ENCODE results near the gene RAF1.
"Not testable (repeated sequence)": the region's sequence is repeated elsewhere in the genome, so short reads cannot be mapped to it uniquely, and the experiment has no call there.

Gene RAF1

DNA sequence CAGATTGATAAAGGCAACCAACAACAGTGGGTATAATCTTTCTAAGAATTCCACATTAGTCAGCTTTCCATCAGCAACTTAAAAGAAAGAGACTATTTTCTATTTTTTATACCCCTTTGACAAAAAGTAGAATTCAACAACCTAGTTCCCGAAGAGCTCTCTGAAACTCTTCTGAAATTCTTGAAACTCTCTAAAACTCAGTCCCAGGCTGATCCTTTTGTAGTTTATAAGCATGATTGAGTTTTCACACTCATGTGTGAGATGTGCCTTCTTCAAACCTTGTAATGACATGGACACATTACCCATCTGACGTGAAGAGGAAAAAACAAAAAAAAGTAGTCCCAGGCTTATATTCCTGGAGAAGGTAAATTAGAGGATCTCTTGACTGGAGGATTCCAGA lies 31.4 kb downstream of the RAF1 start:
- no peak overlapping the region for H2AFZ ChIP-seq (ENCODE audit: low read length)
- H3K4me3 ChIP-seq (ENCODE audit: low read length) = no peak overlapping the region
- H3K4me1 ChIP-seq (ENCODE audit: low read length) = peaks cover 17% of the 10 kb centered on the region; the same call in 1 of the 2 replicates
- no peak overlapping the region for H3K4me2 ChIP-seq (ENCODE audit: low read depth, low read length)
- H3K27ac ChIP-seq (ENCODE audit: low read length) = no peak overlapping the region
- peaks cover 100% of the 10 kb centered on the region for H3K79me2 ChIP-seq (ENCODE audit: low read length)
- no peaks in the 10 kb centered on the region for H3K27me3 ChIP-seq (replicated peaks; ENCODE audit: insufficient read depth, low read length)
- H4K20me1 ChIP-seq (ENCODE audit: insufficient read depth, low read length) = 0 out of 2 replicates have a peak, but pooled peaks cover 15% of the 10 kb centered on the region
- DNase-seq = no peak
- H3F3A ChIP-seq (ENCODE audit: insufficient read depth, low read length) = no peaks in the 10 kb centered on the region
- H3K9me2 ChIP-seq (replicated peaks; ENCODE audit: insufficient read depth, low read length) = no peaks in the 10 kb centered on the region
- no peaks in the 10 kb centered on the region for H3K36me3 ChIP-seq (replicated peaks; ENCODE audit: insufficient read depth, low read length)
- H3K9me3 ChIP-seq (replicated peaks; ENCODE audit: insufficient read depth, low read length) = no peaks in the 10 kb centered on the region
- no peak overlapping the region for H3K9ac ChIP-seq (ENCODE audit: low read length)
- TF ChIP-seq EZH2phosphoT487 (IDR thresholded peaks at IDR 0.05; ENCODE audit: low read length) (no peak), EZH2 (optimal IDR thresholded peaks at IDR 0.05; ENCODE audit: low read depth, low read length) (no peak), CTCF (IDR thresholded peaks at IDR 0.05; ENCODE audit: low read length) (no peak)

DNA sequence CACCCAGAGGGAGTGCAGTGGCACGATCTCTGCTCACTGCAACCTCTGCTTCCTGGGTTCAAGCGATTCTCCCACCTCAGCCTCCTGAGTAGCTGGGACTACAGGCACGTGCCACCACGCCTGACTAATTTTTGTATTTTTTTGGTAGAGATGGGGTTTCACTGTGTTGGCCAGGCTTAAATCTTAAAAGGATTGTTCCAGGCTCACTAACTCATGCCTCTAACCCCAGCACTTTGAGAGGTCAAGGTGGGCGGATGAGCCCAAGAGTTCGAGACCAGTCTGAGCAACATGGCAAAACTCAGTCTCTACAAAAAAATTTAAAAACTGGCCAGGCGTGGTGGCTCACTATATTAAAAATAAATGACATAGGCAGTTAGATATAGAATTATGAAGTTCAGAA lies 33.1 kb downstream of the RAF1 start:
- not testable (repeated sequence) for H3K4me3 ChIP-seq (ENCODE audit: low read length); H2AFZ ChIP-seq (ENCODE audit: low read length); H3F3A ChIP-seq (ENCODE audit: insufficient read depth, low read length); H3K9me2 ChIP-seq (replicated peaks; ENCODE audit: insufficient read depth, low read length); H3K9ac ChIP-seq (ENCODE audit: low read length); H3K27me3 ChIP-seq (replicated peaks; ENCODE audit: insufficient read depth, low read length); H3K36me3 ChIP-seq (replicated peaks; ENCODE audit: insufficient read depth, low read length); DNase-seq; H3K9me3 ChIP-seq (replicated peaks; ENCODE audit: insufficient read depth, low read length); H3K27ac ChIP-seq (ENCODE audit: low read length); H3K4me2 ChIP-seq (ENCODE audit: low read depth, low read length)
- Histone ChIP-seq H3K79me2 (ENCODE audit: low read length) (peaks cover 100% of the 10 kb centered on the region), H4K20me1 (ENCODE audit: insufficient read depth, low read length) (0 out of 2 replicates have a peak, but pooled peaks cover 15% of the 10 kb centered on the region), H3K4me1 (ENCODE audit: low read length) (peaks cover 29% of the 10 kb centered on the region)

GRCh38 chr3:12630292-12630691 lies 33.6 kb downstream of the RAF1 start:
- 0 out of 2 replicates have a peak, but pooled peaks cover 15% of the 10 kb centered on the region for H4K20me1 ChIP-seq (ENCODE audit: insufficient read depth, low read length)
- no peak overlapping the region for H3K27ac ChIP-seq (ENCODE audit: low read length)

More at GRCh38 chr3:12630292-12630691, 33.6 kb downstream of the RAF1 start:
- Histone ChIP-seq H3K4me1 (ENCODE audit: low read length) (peaks cover 33% of the 10 kb centered on the region), H3K9me2 (replicated peaks; ENCODE audit: insufficient read depth, low read length) (no peaks in the 10 kb centered on the region), H3F3A (ENCODE audit: insufficient read depth, low read length) (peaks cover 13% of the 10 kb centered on the region), H2AFZ (ENCODE audit: low read length) (no peak overlapping the region), H3K4me2 (ENCODE audit: low read depth, low read length) (no peak overlapping the region), H3K36me3 (replicated peaks; ENCODE audit: insufficient read depth, low read length) (no peaks in the 10 kb centered on the region), H3K27me3 (replicated peaks; ENCODE audit: insufficient read depth, low read length) (no peaks in the 10 kb centered on the region), H3K9ac (ENCODE audit: low read length) (no peak overlapping the region), H3K4me3 (ENCODE audit: low read length) (no peak overlapping the region), H3K79me2 (ENCODE audit: low read length) (peaks cover 100% of the 10 kb centered on the region), H3K9me3 (replicated peaks; ENCODE audit: insufficient read depth, low read length) (no peaks in the 10 kb centered on the region)
- TF ChIP-seq EZH2 (optimal IDR thresholded peaks at IDR 0.05; ENCODE audit: low read depth, low read length) (no peak), EZH2phosphoT487 (IDR thresholded peaks at IDR 0.05; ENCODE audit: low read length) (no peak), CTCF (IDR thresholded peaks at IDR 0.05; ENCODE audit: low read length) (no peak)
- DNase-seq = no peak

Measured in MM.1S (cell line).